ENCODE measurements around the gene SYT1. TPM values are rescaled to one million over a fixed set of nuclear protein-coding genes. Genes with fewer than 3 reads are reported as not detected.

The SYT1 gene
- total RNA-seq, 1 experiment from 2014 or later, result 15.8 TPM

DNA sequence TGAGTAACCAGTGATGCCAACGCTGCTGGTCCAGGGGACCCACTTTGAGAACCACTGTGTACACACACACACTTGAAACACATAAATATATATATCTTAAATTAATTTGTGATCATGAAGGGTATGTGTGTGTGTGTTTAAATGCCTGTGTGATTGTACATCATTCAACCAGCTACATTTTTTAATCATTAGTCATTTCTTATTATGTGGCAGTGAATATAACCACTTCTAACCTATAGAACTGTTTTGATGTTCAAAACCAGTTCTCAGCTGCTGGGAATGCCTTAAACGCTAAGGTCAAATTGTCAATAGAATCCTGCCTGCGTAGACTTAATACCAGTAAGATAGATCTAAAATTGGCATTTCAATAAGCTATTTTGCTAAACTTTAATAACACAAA, 330.0 kb downstream of the SYT1 start:
- H3K4me2 ChIP-seq (ENCODE audit: insufficient read depth, insufficient read length, low read length), result no peak overlapping the region
- H3K23me2 ChIP-seq (ENCODE audit: insufficient read length, low read depth, low read length, poor library complexity, severe bottlenecking), result no peaks in the 10 kb centered on the region
- no peak overlapping the region for H2BK120ac ChIP-seq (ENCODE audit: low read depth, low read length, poor library complexity, severe bottlenecking)
- H2BK5ac ChIP-seq (ENCODE audit: insufficient read length, low read length), result no peak overlapping the region
- TF ChIP-seq, protein P1, sequence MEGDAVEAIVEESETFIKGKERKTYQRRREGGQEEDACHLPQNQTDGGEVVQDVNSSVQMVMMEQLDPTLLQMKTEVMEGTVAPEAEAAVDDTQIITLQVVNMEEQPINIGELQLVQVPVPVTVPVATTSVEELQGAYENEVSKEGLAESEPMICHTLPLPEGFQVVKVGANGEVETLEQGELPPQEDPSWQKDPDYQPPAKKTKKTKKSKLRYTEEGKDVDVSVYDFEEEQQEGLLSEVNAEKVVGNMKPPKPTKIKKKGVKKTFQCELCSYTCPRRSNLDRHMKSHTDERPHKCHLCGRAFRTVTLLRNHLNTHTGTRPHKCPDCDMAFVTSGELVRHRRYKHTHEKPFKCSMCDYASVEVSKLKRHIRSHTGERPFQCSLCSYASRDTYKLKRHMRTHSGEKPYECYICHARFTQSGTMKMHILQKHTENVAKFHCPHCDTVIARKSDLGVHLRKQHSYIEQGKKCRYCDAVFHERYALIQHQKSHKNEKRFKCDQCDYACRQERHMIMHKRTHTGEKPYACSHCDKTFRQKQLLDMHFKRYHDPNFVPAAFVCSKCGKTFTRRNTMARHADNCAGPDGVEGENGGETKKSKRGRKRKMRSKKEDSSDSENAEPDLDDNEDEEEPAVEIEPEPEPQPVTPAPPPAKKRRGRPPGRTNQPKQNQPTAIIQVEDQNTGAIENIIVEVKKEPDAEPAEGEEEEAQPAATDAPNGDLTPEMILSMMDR (conservative IDR thresholded peaks at IDR 0.05), result no peak
- H3K4me1 ChIP-seq (ENCODE audit: insufficient read depth, low read length), result no peaks in the 10 kb centered on the region; the same call in 1 of the 2 replicates
- no peak overlapping the region for H4K5ac ChIP-seq (ENCODE audit: insufficient read length, low read depth, low read length)
- Mint-ChIP-seq H3K4me3 (no peak overlapping the region), H3K4me1 (peaks cover 18 to 21% of the 10 kb centered on the region in 2 experiments), H3K27ac (no peak overlapping the region), H3K27me3 (ENCODE audit: low read depth) (no peaks in the 10 kb centered on the region), H3K9me3 (no peaks in the 10 kb centered on the region), H3K36me3 (ENCODE audit: insufficient read depth in 1 of 3, low read depth in 3 of 3) (no peaks in the 10 kb centered on the region)
- no peak overlapping the region for H2BK20ac ChIP-seq (ENCODE audit: low read depth, low read length, poor library complexity, severe bottlenecking)
- no peak overlapping the region for H4K91ac ChIP-seq (ENCODE audit: insufficient read length, low read depth, low read length)
- no peak overlapping the region for H2BK15ac ChIP-seq (ENCODE audit: low read depth, low read length)
- no peak overlapping the region for H3K23ac ChIP-seq (ENCODE audit: insufficient read length, low read depth, low read length)
- no peaks in the 10 kb centered on the region for H3K27me3 ChIP-seq (ENCODE audit: insufficient read depth, low read length)
- no peak overlapping the region for H2AK5ac ChIP-seq (ENCODE audit: insufficient read length, low read length)
- no peak overlapping the region for H3K9ac ChIP-seq (ENCODE audit: extremely low read depth, insufficient read length, low read length)
- no peak overlapping the region for H2AFZ ChIP-seq (ENCODE audit: low read length)
- H3K4ac ChIP-seq (ENCODE audit: low read depth, low read length), result no peak overlapping the region
- H3K79me2 ChIP-seq (ENCODE audit: insufficient read depth, low read length), result no peaks in the 10 kb centered on the region
- H3T11ph ChIP-seq (ENCODE audit: low read length), result no peak overlapping the region
- H3K14ac ChIP-seq (ENCODE audit: insufficient read depth, low read length), result no peak overlapping the region
- no peak overlapping the region for H3K56ac ChIP-seq (ENCODE audit: insufficient read length, low read depth, low read length)
- no peaks in the 10 kb centered on the region for H4K20me1 ChIP-seq (ENCODE audit: control insufficient read depth, insufficient read depth, insufficient read length)
- no peak overlapping the region for H4K8ac ChIP-seq (replicated peaks; ENCODE audit: insufficient read length, low read depth, low read length)
- H3K79me1 ChIP-seq (ENCODE audit: insufficient read depth, low read depth, low read length, poor library complexity, severe bottlenecking), result no peaks in the 10 kb centered on the region
- H3K9me3 ChIP-seq (ENCODE audit: control insufficient read depth, low read depth, low read length), result no peaks in the 10 kb centered on the region
- no peak for DNase-seq
- no peak overlapping the region for H3K27ac ChIP-seq (ENCODE audit: insufficient read length, low read depth, low read length)
- WGBS (ENCODE audit: extremely low coverage, insufficient read length, low lambda C conversion rate), result no CpG with 5 or more reads among the region's 3 CpGs
- H3K18ac ChIP-seq (ENCODE audit: insufficient read length, low read depth, low read length), result no peak overlapping the region
- H2BK12ac ChIP-seq (ENCODE audit: insufficient read length, low read depth, low read length), result no peak overlapping the region

Measured in H9 (cell line).